PC-3 (cell line): ENCODE measurements around the gene GATA2.

Experiments used
- CTCF ChIP-seq: fragments of 300-600 bp; sonication (generic); conservative IDR thresholded peaks from 2 replicates; pipeline ENCODE4 v1.5.1; 2017; ENCODE audit warnings: antibody characterized with exemption, low read depth, mild to moderate bottlenecking, low read length
- EZH2 ChIP-seq: fragments of 300-600 bp; sonication (generic); IDR thresholded peaks from one replicate; pipeline ENCODE4 v1.6.1; 2017; ENCODE audit warnings: antibody characterized with exemption, mild to moderate bottlenecking, low read length; ENCODE audit not compliant: unreplicated experiment

- TF ChIP-seq CTCF: no peak
- no peak for TF ChIP-seq EZH2
Measured at GRCh38 chr3:128471110-128471509, 21.9 kb downstream of the GATA2 start.
